GM18505 (cell line): Measurements from ENCODE around the gene QRFP.

Experiments used
- ATAC-seq: cut with Tn5 transposase; IDR thresholded peaks from one replicate; pipeline ENCODE4 v1.9.1; 2021; ENCODE audit not compliant: unreplicated experiment
- POLR2A ChIP-seq: IDR thresholded peaks from 4 replicates; pipeline ENCODE4 v1.6.1; 2011; ENCODE audit warnings: borderline replicate concordance; ENCODE audit not compliant: insufficient read depth, insufficient read length; ENCODE audit errors: extremely low read depth

The QRFP gene, protein sequence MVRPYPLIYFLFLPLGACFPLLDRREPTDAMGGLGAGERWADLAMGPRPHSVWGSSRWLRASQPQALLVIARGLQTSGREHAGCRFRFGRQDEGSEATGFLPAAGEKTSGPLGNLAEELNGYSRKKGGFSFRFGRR

DNA sequence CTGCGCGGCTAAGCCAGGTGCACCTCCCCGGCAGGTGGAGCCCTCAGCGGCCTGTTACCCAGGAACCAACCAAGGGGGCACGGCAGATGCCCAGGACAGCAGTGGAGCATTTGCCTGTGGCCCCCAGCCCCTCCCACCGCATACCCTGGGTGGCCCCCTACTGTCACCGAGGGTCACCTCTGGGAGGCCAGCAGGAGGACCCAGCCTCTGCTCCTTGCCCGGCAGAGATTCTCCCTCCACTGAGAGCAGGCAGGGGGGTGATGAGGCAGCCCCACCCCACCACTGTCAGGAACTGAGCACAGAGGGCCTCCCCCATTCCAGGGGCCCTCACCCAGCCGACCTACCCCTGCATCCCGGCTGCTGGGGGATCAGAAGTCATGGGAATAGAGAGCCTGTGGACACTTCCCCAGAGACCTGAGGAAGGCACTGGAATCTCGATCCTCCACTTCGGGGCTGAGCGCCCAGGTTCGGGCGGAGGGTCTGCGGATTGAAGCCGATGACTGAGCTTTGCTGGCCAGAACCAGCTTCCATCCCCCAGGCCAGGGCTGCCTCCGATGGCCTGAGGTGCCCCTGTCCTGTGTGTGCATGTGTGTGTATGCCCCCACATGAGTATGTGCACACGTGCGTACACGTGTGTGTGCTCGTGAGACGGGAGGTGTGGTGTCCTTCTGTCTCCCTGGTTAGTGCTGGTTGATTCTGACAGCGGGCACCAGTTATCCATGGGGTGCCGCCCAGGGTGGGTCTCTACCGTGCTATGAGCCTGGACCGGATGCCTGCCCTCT is at the start of gene QRFP:
Gene QRFP (minus strand): TSS at position 580 of the 782 bp plus-strand sequence. CDS start 2,974 bp downstream, outside the sequence.
- no peak for TF ChIP-seq POLR2A
- ATAC-seq, result no peak

DNA sequence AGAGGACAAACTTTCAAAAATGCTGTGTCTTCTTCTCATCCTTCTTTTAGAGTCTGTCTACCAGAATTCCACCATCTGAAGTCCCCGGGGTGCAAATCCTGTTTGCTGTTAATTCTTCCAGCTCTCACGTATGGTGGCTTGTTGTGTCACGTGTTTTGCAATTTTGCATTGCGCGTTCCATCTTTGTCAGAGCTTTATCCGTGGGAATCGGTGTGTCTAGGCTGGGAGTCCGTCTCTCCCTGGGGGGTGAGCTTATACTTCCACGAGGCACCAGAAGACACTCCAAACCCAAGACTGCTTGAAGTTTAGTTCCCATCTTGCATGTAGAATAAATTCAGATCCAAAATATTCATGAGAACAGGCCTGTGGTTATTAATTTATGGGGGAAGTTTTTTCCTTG is 48.6 kb upstream of the QRFP start:
- ATAC-seq, result no peak
- TF ChIP-seq POLR2A, result no peak

DNA sequence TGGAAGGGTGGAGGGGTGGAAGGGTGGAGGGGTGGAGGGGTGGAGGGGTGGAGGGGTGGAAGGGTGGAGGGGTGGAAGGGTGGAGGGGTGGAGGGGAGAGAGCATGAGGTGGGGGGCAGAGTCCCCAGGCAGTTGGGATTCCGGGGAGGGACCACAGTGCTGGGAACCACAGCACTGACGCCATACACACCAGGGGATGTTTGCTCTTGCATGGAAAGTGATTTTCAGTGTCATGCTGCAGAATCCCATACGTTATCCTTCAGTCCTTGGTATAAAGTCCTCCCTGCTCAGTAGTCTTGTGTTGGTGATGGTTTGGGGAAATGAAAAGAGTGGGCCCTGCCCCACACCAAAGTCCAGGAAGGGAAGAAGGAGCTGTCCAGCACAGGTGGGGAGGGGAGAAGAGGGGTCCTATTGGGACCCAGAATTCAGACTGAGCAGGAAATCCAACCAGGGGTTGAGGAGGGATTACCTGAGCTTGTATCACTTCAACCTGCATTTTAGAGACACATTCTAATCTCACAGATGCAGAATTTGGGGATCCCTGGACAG is 48.0 kb upstream of the QRFP start:
- TF ChIP-seq POLR2A, result no peak
- no peak for ATAC-seq

DNA sequence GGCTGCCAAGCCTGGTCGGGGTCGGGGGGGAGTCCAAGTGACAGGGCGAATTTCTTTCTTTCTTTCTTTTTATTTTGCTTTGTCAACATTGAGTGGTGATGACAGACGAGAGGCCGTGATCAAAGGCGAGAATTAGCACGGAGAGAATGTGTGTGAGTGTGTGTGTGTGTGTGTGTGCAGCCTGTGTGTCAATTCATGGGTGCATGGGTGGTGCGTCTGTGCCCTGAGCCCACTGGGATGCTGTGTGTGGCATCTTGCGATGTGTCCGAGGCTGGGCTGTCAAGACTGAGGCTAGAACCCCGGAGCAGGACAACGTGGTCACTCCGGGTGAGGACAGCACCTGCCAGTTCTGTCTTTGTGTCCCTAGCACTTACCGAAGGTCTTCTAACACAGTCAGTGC is 47.2 kb upstream of the QRFP start:
- no peak for ATAC-seq

DNA sequence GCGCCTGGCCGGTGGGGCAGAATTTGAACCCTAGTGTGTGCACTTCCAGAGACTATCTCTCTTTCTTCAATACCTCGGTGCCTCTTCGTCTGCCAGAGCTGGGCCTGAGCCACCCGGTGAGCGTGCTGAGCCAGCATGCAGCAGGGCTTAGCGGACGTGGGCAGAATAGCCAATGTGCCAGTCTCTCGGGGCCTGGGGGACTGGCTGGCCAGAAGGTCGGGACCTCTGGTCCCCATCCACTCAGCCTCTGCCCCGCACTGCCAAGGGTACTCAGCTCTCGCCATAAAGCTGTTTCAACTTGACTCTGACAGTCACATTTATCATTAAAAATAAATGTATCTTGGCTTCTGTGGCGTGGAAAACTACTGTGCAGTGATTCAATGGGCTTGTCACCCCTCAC is 46.6 kb upstream of the QRFP start:
- ATAC-seq, result no peak
- TF ChIP-seq POLR2A, result no peak

More for the DNA sequence above, 47.2 kb upstream of the QRFP start:
- TF ChIP-seq POLR2A, result no peak

DNA sequence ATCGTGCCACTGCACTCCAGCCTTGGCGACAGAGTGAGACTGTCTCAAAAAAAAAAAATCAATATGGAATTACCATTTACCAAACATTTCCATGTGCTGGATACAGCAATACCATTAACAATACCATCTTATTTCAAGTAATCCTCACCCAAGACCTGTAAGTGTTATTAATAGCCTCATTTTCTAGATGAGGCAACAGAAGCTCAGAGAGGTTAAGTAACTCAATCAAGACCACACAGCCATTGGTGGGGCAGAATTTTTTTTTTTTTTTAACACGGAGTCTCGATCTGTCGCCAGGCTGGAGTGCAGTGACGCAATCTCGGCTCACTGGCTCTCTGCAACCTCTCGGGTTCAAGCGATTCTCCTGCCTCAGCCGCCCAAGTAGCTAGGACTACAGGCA is 46.1 kb upstream of the QRFP start:
- no peak for ATAC-seq
- no peak for TF ChIP-seq POLR2A

DNA sequence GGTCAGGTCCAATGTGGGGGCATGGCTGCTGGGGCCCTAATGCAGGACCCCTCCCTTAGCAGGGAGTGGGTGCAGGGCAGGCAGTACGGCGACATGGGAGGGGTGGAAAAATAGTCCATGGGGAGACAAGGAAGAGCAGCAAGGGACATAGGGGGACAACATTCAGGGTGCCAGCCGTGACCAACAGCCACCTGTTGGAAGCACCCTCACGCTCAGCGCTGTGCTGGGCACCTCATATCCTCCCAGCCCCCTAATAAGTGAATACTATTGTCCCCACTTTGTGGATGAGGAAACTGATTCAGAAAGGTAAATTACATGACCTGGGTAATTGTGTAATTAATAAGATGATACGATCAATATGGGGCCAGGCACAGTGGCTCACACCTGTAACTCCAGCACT is 45.5 kb upstream of the QRFP start:
- no peak for TF ChIP-seq POLR2A
- ATAC-seq, result no peak

DNA sequence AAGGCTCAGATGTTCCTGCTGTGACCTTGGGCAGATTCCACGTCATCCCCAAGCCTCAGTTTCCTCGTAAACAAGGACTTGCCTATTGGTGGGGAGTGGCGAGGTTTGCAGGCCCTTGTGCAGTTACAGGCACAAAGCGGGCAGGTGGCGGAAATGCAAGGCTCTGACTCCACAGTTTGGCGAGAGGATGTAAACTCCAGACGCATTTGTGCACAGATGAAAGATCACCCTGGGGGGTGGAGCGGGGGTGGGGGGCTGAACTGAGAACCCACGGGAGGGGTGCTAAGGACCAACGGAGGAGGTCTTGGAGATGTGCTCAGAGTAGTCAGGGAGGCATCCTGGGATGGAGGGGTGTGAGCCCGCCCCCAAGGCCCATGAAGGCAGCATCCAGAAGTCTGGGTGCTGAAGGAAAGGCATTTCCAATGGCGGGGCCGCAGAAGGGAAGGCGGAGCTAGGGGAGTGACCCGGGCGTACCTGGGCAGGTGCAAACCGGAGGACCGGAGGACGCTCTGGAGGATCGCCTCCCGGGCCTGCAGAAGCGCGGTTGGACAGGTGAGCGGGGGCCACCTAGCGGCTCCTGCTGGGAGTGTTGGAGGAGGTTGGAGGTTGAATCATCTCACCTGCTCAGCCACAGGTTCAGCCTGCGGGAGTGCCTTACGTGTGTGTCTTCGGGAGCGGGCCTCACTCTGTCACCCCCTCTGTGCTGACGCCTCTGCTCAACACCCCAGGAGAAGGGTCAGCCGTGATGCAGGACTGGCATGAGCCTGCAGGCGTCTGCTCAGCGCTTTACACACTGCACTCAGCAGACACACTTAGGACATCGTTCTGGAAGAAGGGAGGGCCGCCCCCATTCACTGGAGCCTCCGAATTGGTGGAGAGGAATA is 44.3 kb upstream of the QRFP start:
- TF ChIP-seq POLR2A, result no peak
- no peak for ATAC-seq

DNA sequence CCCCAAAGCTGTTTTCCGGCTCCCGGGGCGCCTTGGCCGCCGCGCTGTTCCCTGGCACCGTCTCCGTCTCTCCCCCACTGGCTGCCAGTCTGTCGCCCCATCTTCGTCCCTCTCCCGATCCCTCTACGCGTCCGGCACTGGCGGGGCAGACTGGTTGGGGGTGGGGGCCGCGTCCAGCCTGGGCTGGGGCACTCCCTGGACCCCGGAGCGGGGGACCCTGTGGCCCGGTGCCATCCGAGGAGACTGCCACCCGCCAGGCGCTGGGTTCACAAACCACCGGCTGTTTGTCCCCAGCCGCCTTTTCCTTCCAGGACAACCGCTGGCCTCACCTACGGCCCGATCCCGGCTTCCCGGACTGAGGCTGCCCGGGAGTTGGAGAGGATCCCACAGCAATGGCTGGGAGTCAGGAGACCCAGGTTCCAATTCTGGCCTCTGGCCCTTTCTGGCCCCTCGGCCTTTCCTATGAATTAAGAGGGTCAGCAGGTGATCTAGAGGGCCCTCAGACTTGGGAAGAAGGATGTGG is 43.5 kb upstream of the QRFP start:
- no peak for ATAC-seq

DNA sequence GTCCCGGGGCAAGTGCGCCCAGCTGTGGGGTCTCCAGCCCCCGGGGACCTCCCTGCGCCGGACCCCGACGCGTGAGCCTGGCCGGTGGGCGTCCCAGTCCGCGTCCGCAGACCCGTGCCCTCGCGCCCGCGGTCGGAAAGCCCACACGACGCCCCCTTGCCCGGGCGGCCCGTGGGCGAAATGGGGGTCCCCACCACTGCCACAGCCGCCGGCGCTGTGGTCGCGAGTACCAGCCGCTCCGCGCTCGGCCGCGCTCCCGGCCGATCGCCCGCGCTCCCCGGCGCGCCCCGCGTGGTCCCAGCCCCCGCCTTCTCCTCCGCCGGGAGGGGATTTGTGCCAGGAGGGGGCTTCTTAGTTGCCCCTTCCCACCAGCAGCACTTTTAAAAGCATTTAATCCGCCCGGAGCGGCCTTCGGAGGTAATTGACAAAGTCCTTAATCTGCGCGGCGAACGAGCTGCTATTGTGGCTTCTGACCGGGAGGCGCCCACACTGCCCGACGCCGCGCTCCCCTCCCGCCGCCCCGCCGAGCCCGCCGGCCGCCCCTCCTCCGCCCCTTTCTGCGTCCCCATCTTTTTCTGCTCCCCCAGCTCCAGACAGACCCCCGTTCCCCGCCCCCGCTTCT is 42.9 kb upstream of the QRFP start:
- TF ChIP-seq POLR2A, result no peak
- ATAC-seq, result no peak

More for the DNA sequence above, 43.5 kb upstream of the QRFP start:
- no peak for TF ChIP-seq POLR2A

DNA sequence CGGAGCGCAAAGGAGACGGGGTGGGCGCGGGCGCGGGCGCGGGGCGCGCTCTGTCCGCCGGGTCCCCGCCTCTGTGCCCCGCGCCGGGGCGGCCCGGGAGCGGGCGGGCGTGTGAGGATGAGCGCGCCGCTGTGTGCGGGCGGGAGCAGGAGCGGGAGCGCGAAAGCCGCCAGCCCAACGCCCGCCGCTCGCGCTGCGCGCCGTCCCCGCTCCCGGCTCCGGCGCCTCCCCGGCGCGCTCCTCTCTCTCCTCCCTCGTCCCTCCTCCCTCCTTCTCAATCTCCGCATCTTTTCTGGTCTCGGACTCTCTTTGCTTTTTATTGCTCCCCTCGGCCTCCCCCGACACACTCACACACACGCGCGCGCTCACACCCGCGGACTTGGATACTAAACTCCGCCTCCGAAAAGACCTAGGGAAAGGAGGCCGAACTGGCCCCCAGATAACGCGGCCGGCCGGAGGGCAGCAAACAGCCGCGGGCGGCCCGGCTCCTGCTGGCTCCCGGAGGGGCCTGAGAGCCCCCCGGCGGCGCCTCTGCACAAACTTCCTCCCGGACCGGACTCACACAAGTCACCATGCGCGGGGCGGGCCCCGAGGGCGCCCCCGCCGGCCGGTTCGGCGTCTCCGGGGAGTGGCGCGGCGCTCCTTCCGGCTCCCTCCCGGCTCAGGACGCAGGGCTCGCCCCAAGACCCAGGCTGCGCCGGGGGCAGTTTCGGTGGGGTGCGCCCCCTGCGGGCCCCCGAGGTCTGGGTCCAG is 42.2 kb upstream of the QRFP start, which contains the start of gene FIBCD1:
Gene FIBCD1 (minus strand): TSS at position 596 of the 753 bp plus-strand sequence. CDS start 640 bp downstream, outside the sequence.
- no peak for TF ChIP-seq POLR2A
- ATAC-seq, result no peak

DNA sequence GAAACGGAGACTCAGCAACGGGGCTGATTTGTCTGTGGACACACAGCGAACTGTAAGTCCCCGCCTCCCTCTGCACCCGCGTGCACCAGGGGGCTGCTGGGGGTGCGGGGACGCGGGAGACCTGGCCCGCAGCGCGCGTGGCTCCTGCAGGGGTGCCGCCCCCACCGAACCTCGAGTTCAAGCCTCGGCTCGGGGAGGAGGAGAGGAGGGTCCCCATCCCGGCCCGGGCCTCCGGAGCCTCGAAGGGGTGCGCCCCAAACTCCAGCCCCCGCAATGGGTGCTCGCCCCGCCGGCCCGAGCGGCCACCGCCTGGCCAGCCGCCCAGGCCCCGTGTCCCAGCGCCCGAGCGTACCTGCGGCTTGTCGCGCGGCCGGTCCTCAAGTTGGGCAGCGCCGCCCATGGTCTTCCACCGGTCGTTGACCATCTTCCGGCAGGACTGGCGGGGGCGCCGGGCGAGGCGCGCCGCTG is 41.6 kb upstream of the QRFP start:
- no peak for TF ChIP-seq POLR2A
- ATAC-seq, result no peak
